ENCODE data around the gene RGS3. TPM values are rescaled to one million over a fixed set of nuclear protein-coding genes. Genes with fewer than 3 reads are reported as not detected.

The RGS3 gene
- total and polyA plus RNA-seq, 2 of the 13 experiments (the other 11 are each of a cell fraction or from before 2014, with no cell fraction given) = 17.1 to 28.8 TPM

DNA sequence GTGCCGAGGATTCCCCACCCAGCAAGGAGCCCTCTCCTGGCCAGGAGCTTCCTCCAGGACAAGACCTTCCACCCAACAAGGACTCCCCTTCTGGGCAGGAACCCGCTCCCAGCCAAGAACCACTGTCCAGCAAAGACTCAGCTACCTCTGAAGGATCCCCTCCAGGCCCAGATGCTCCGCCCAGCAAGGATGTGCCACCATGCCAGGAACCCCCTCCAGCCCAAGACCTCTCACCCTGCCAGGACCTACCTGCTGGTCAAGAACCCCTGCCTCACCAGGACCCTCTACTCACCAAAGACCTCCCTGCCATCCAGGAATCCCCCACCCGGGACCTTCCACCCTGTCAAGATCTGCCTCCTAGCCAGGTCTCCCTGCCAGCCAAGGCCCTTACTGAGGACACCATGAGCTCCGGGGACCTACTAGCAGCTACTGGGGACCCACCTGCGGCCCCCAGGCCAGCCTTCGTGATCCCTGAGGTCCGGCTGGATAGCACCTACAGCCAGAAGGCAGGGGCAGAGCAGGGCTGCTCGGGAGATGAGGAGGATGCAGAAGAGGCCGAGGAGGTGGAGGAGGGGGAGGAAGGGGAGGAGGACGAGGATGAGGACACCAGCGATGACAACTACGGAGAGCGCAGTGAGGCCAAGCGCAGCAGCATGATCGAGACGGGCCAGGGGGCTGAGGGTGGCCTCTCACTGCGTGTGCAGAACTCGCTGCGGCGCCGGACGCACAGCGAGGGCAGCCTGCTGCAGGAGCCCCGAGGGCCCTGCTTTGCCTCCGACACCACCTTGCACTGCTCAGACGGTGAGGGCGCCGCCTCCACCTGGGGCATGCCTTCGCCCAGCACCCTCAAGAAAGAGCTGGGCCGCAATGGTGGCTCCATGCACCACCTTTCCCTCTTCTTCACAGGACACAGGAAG lies 120.2 kb downstream of the RGS3 start:
- 98% methylated on average over 28 of the region's 31 CpGs for WGBS (ENCODE audit: low lambda C conversion rate)
- in situ Hi-C loops (cut with HindIII; ENCODE audit: extremely low pct_ligation_motif_present, low pct_unique_long_range_greater_than_20kb) = no loop called here
- intact Hi-C loops (cut with micrococcal nuclease; ENCODE audit: unreplicated experiment) = no loop called here

More for the DNA sequence above, 120.2 kb downstream of the RGS3 start:
- FAIRE-seq (no peak), ATAC-seq (no peak), DNase-seq (ENCODE audit: low spot score) (no peak)
- Histone ChIP-seq H3K4me2 (ENCODE audit: low read depth, low read length) (no peak overlapping the region), H3K9me3 (ENCODE audit: low read length) (no peaks in the 10 kb centered on the region), H3K79me2 (ENCODE audit: insufficient read depth, low read length) (no peaks in the 10 kb centered on the region), H3K9ac (ENCODE audit: insufficient read depth, low read depth, low read length) (no peak overlapping the region), H3K4me1 (ENCODE audit: insufficient read depth, low read length) (peaks cover 21% of the 10 kb centered on the region), H3K27ac (ENCODE audit: extremely low read length, insufficient read depth, low read length) (no peak overlapping the region), H3K4me3 (replicated peaks in 1 of 3; ENCODE audit: insufficient read depth in 1 of 3, low read depth in 2 of 3, low read length in 3 of 3) (no peak overlapping the region), H4K20me1 (ENCODE audit: insufficient read depth, low read length) (no peaks in the 10 kb centered on the region), H2AFZ (ENCODE audit: low read length) (no peak overlapping the region), H3K27me3 (ENCODE audit: control insufficient read depth in 1 of 2, insufficient read depth in 2 of 2, low read length in 2 of 2) (no peaks in the 10 kb centered on the region), H3K36me3 (replicated peaks in 1 of 2; ENCODE audit: control insufficient read depth in 1 of 2, insufficient read depth in 2 of 2, low read length in 2 of 2) (peaks cover 10 to 40% of the 10 kb centered on the region in 2 experiments; a peak in 4 of 5 replicates)
- TF ChIP-seq HIVEP1 (CRISPR knock-in tag; IDR thresholded peaks at IDR 0.05) (no peak), RFX1 (IDR thresholded peaks at IDR 0.05) (no peak), CEBPB (IDR thresholded peaks at IDR 0.05; ENCODE audit: borderline replicate concordance, low read depth, low read length) (no peak), FOXM1 (CRISPR knock-in tag; IDR thresholded peaks at IDR 0.05) (no peak), FOXA1 (IDR thresholded peaks at IDR 0.05) (no peak), FOXA1 (CRISPR knock-in tag; IDR thresholded peaks at IDR 0.05) (no peak), NFATC3 (CRISPR knock-in tag; IDR thresholded peaks at IDR 0.05) (no peak), GTF3A (CRISPR knock-in tag; conservative IDR thresholded peaks at IDR 0.05) (no peak), ZNF160 (CRISPR knock-in tag; IDR thresholded peaks at IDR 0.05) (no peak), ZNF761 (CRISPR knock-in tag; conservative IDR thresholded peaks at IDR 0.05) (no peak), SMARCC2 (IDR thresholded peaks at IDR 0.05) (no peak), RAD21 (CRISPR knock-in tag; IDR thresholded peaks at IDR 0.05) (no peak), ZMAT3 (CRISPR knock-in tag; conservative IDR thresholded peaks at IDR 0.05) (no peak)
- TF ChIP-seq, protein P1, sequence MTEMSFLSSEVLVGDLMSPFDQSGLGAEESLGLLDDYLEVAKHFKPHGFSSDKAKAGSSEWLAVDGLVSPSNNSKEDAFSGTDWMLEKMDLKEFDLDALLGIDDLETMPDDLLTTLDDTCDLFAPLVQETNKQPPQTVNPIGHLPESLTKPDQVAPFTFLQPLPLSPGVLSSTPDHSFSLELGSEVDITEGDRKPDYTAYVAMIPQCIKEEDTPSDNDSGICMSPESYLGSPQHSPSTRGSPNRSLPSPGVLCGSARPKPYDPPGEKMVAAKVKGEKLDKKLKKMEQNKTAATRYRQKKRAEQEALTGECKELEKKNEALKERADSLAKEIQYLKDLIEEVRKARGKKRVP (CRISPR knock-in tag; IDR thresholded peaks at IDR 0.05) = no peak
- CTCF ChIA-PET (ENCODE audit: low intra/inter-chr PET ratio, low total read pairs) = no interaction called here
- POLR2A ChIA-PET = no interaction called here
- no TSS peak for BruUV-seq (replicated peaks)
